K562 (cell line): Measurements from ENCODE around the gene RPTOR. TPM values are rescaled to one million over a fixed set of nuclear protein-coding genes. Genes with fewer than 3 reads are reported as not detected.

Experiments
- ATAC-seq: fragments of 200-7000 bp; cut with Tn5 transposase; 3 replicates; pipeline ENCODE4 v1.9.1; 2020; ENCODE audit warnings: moderate library complexity
- BruUV-seq: library from RNA; stranded (reverse); fragments of 400-500 nt; replicated peaks from 2 replicates; lab custom pipeline; 2021; lab: Mats Ljungman, UMichigan
- CTCF ChIA-PET: fragments of 300-600 bp; formaldehyde crosslinking; extraction: SDS; loops from one replicate; lab custom pipeline; 2021; ENCODE audit warnings: low intra/inter-chr PET ratio; lab: Yijun Ruan, JAX
- POLR2A ChIA-PET: fragments of 300-600, 350-650 bp; sonication (Branson Sonifier 250); formaldehyde crosslinking; extraction: SDS; loops from one replicate; lab custom pipeline; 2021; ENCODE audit warnings: antibody characterized with exemption, inconsistent platforms; lab: Yijun Ruan, JAX
- DNase-seq, 4 experiments: peaks; one replicate each; pipeline versions ENCODE4 v3.0.0 to v3.0.0-alpha.2; 2011 to 2018; ENCODE audit warnings: low spot score in 3 of 4, mixed read lengths in 3 of 4; ENCODE audit errors: extremely low read depth in 1 of 4
- FAIRE-seq: peaks from 2 replicates; lab custom pipeline; 2011; peaks lifted over from hg19 to GRCh38; lab: Jason Lieb, UNC
- H2AFZ ChIP-seq: 2 replicates; pipeline ENCODE4 v1.6.0; 2011; ENCODE audit warnings: low read depth, low read length, control low read depth, inconsistent platforms
- H3K27ac ChIP-seq: fragments of 200-600 bp; 3 replicates; pipeline ENCODE4 v1.8.0; 2011; ENCODE audit warnings: low read depth, mild to moderate bottlenecking, control low read depth, inconsistent platforms, low read length, moderate library complexity, mixed read lengths; ENCODE audit errors: extremely low read depth
- H3K27me3 ChIP-seq, 2 experiments: fragments of 300-600 bp in 1 of 2; 2 replicates in 1 of 2; 3 replicates in 1 of 2; pipeline versions ENCODE4 v1.6.0 to v1.8.0; 2011; ENCODE audit warnings: inconsistent platforms in 2 of 2, low read length in 2 of 2, mild to moderate bottlenecking in 1 of 2, mixed read lengths in 1 of 2, moderate library complexity in 1 of 2; ENCODE audit not compliant: control insufficient read depth in 2 of 2, insufficient read depth in 2 of 2
- H3K36me3 ChIP-seq: fragments of 300-600 bp; 3 replicates; pipeline ENCODE4 v1.8.0; 2011; ENCODE audit warnings: mild to moderate bottlenecking, low read length, inconsistent platforms; ENCODE audit not compliant: control insufficient read depth, insufficient read depth
- H3K4me1 ChIP-seq, 2 experiments: fragments of 200-600 bp in 1 of 2; replicated peaks in 1 of 2; 2 replicates in 1 of 2; 3 replicates in 1 of 2; pipeline versions ENCODE4 v1.5.1 to v1.8.0; 2011; ENCODE audit warnings: inconsistent platforms in 2 of 2, low read length in 2 of 2, mild to moderate bottlenecking in 1 of 2, mixed read lengths in 1 of 2, moderate library complexity in 1 of 2; ENCODE audit not compliant: control insufficient read depth in 2 of 2, insufficient read depth in 2 of 2
- H3K4me2 ChIP-seq: 2 replicates; pipeline ENCODE4 v1.6.1; 2011; ENCODE audit warnings: low read length, control low read depth, inconsistent platforms, mixed read lengths; ENCODE audit not compliant: insufficient read depth
- H3K4me3 ChIP-seq: fragments of 200-600 bp; sonication (generic), shearing (Covaris generic); 2 replicates; pipeline ENCODE4 v1.5.1; 2016; ENCODE audit warnings: control low read depth, inconsistent platforms
- H3K79me2 ChIP-seq: fragments of 200-600 bp; 3 replicates; pipeline ENCODE4 v1.8.0; 2011; ENCODE audit warnings: low read length, inconsistent platforms; ENCODE audit not compliant: control insufficient read depth, insufficient read depth
- H3K9ac ChIP-seq, 2 experiments: 2 replicates each; pipeline versions ENCODE4 v1.6.0 to v1.6.1; 2011; ENCODE audit warnings: low read depth in 2 of 2, low read length in 2 of 2, control low read depth in 1 of 2, inconsistent platforms in 1 of 2, mild to moderate bottlenecking in 1 of 2, mixed read lengths in 1 of 2; ENCODE audit not compliant: insufficient read depth in 1 of 2
- H3K9me1 ChIP-seq: one replicate; pipeline ENCODE4 v1.6.0; 2011; ENCODE audit warnings: inconsistent platforms, mild to moderate bottlenecking, low read length, moderate library complexity; ENCODE audit not compliant: control insufficient read depth, insufficient read depth
- H3K9me3 ChIP-seq: replicated peaks from 2 replicates; pipeline ENCODE4 v1.5.1; 2011; ENCODE audit warnings: low read depth, low read length, inconsistent platforms; ENCODE audit not compliant: control insufficient read depth, insufficient read depth
- H4K20me1 ChIP-seq: replicated peaks from 2 replicates; pipeline ENCODE4 v1.6.1; 2011; ENCODE audit warnings: low read length, inconsistent platforms, mixed read lengths; ENCODE audit not compliant: control insufficient read depth, insufficient read depth
- CREB1 ChIP-seq, 2 experiments: sonication (generic) in 1 of 2; formaldehyde crosslinking in 1 of 2; IDR thresholded peaks; 2 replicates each; pipeline versions ENCODE4 v1.6.1 to v1.8.0; 2012 to 2022; ENCODE audit warnings: inconsistent platforms in 1 of 2, mild to moderate bottlenecking in 1 of 2, missing genetic modification reagents in 1 of 2, moderate library complexity in 1 of 2
- CXXC5 ChIP-seq: fragments of 250-450 bp; sonication (Bioruptor Pico); IDR thresholded peaks from 2 replicates; pipeline ENCODE4 v1.8.0; 2022; ENCODE audit warnings: inconsistent platforms, mild to moderate bottlenecking, moderate library complexity
- EHMT2 ChIP-seq: fragments of 450-650 bp; IDR thresholded peaks from 2 replicates; pipeline ENCODE4 v1.6.1; 2018; ENCODE audit warnings: antibody characterized with exemption
- FOSL1 ChIP-seq: fragments of 200-800 bp; sonication (Bioruptor generic); conservative IDR thresholded peaks from 2 replicates; pipeline ENCODE4 v1.6.1; 2016; ENCODE audit warnings: missing genetic modification characterization, missing compliant biosample characterization
- FOXK2 ChIP-seq, 2 experiments: fragments of 450-650 bp; IDR thresholded peaks in 1 of 2; conservative IDR thresholded peaks in 1 of 2; 2 replicates each; pipeline ENCODE4 v1.6.1; 2016; ENCODE audit warnings: low read depth in 2 of 2, mild to moderate bottlenecking in 1 of 2
- KHSRP ChIP-seq: fragments of 450-650 bp; IDR thresholded peaks from 2 replicates; pipeline ENCODE4 v1.6.1; 2017
- SMAD3 ChIP-seq: fragments of 450-650 bp; formaldehyde crosslinking; conservative IDR thresholded peaks from 2 replicates; pipeline ENCODE4 v1.4.0; 2020; ENCODE audit warnings: mild to moderate bottlenecking
- SMC3 ChIP-seq: conservative IDR thresholded peaks from 2 replicates; pipeline ENCODE4 v1.6.1; 2011; ENCODE audit warnings: low read depth, low read length, improper control_type of control experiment; ENCODE audit not compliant: insufficient read depth
- ZFPM2 ChIP-seq: fragments of 250-450 bp; sonication (Bioruptor Pico); IDR thresholded peaks from 2 replicates; pipeline ENCODE4 v1.5.1; 2022; ENCODE audit warnings: mild to moderate bottlenecking
- ZNF140 ChIP-seq: fragments of 250-450 bp; sonication (Bioruptor Pico); IDR thresholded peaks from 2 replicates; pipeline ENCODE4 v1.8.0; 2021; ENCODE audit warnings: moderate library complexity, mild to moderate bottlenecking, inconsistent platforms
- ZNF197 ChIP-seq: fragments of 200-800 bp; sonication (Bioruptor generic); IDR thresholded peaks from 2 replicates; pipeline ENCODE4 v1.6.1; 2016; ENCODE audit warnings: low read depth, missing genetic modification characterization, missing compliant biosample characterization
- ZNF696 ChIP-seq: fragments of 250-450 bp; sonication (Bioruptor Pico); conservative IDR thresholded peaks from 2 replicates; pipeline ENCODE4 v1.4.0; 2020; ENCODE audit warnings: mild to moderate bottlenecking, moderate library complexity
- ZNF778 ChIP-seq: fragments of 450-650 bp; formaldehyde crosslinking; IDR thresholded peaks from 2 replicates; pipeline ENCODE4 v1.4.0; 2020; ENCODE audit warnings: mild to moderate bottlenecking, moderate library complexity
- WGBS: fragments of 100-300 bp; shearing (Covaris generic); methylation state at CpG from one replicate; pipeline ENCODE4 v1.1.6; 2016; ENCODE audit warnings: low coverage, mixed read lengths; ENCODE audit not compliant: insufficient coverage; ENCODE audit errors: missing lambda C conversion rate; 5-methylcytosine and 5-hydroxymethylcytosine counted together
- in situ Hi-C: fragments of 300-500 bp; cut with MboI; formaldehyde crosslinking; loops from 4 replicates; pipeline ENCODE4 v1.15.0; 2018; ENCODE audit warnings: inconsistent platforms, mixed read lengths
- intact Hi-C: fragments of 100-400 bp; cut with micrococcal nuclease; formaldehyde crosslinking; loops from 2 replicates; pipeline ENCODE4 v1.14.2; 2022
- polyA plus RNA-seq, 8 experiments: library from polyadenylated mRNA; depleted of rRNA in 4 of 8; stranded (reverse) in 5 of 8; unstranded in 3 of 8; fragments of >200 nt; fragmentation: Nextera tagmentation in 2 of 8; fragmentation: Illumina TruSeq in 1 of 8; extraction: Ambion mirVana in 2 of 8; extraction: Trizol in 1 of 8; gene quantifications; 2 replicates each; pipeline versions ENCODE4 v1.2.1 to v1.2.3, GENCODE V29; 2011 to 2014; ENCODE audit warnings: inconsistent platforms in 1 of 8, missing spikeins in 1 of 8
- total RNA-seq, 7 experiments: library from RNA; depleted of rRNA in 6 of 7; stranded (reverse); fragments of >200 nt in 6 of 7; fragmentation: Illumina TruSeq in 2 of 7; extraction: Trizol in 2 of 7; gene quantifications; 2 replicates each; pipeline versions ENCODE4 v1.2.1 to v1.2.3, GENCODE V29; 2011 to 2021; ENCODE audit warnings: low replicate concordance in 1 of 7
- TF ChIP-seq, protein P1 (sequence below): sonication (generic); formaldehyde crosslinking; IDR thresholded peaks from 2 replicates; pipeline ENCODE4 v1.8.1; 2023; ENCODE audit warnings: mild to moderate bottlenecking, missing genetic modification reagents, moderate library complexity
- TF ChIP-seq, protein P2 (sequence below): IDR thresholded peaks from 2 replicates; pipeline ENCODE4 v1.6.1; 2016; ENCODE audit warnings: missing genetic modification characterization, missing compliant biosample characterization
- TF ChIP-seq, protein P3 (sequence below): fragments of 250-450 bp; sonication (Bioruptor Pico); IDR thresholded peaks from 2 replicates; pipeline ENCODE4 v1.5.1; 2021; ENCODE audit warnings: mild to moderate bottlenecking
- TF ChIP-seq, protein P4 (sequence below): fragments of 450-650 bp; formaldehyde crosslinking; conservative IDR thresholded peaks from 2 replicates; pipeline ENCODE4 v1.4.0; 2022; ENCODE audit warnings: mild to moderate bottlenecking, missing genetic modification characterization

The RPTOR gene
- total and polyA plus RNA-seq, 9 of the 15 experiments (the other 6 are each of a cell fraction or from before 2014, with no cell fraction given): 0.24 to 54.1 (median 10.2) TPM

DNA sequence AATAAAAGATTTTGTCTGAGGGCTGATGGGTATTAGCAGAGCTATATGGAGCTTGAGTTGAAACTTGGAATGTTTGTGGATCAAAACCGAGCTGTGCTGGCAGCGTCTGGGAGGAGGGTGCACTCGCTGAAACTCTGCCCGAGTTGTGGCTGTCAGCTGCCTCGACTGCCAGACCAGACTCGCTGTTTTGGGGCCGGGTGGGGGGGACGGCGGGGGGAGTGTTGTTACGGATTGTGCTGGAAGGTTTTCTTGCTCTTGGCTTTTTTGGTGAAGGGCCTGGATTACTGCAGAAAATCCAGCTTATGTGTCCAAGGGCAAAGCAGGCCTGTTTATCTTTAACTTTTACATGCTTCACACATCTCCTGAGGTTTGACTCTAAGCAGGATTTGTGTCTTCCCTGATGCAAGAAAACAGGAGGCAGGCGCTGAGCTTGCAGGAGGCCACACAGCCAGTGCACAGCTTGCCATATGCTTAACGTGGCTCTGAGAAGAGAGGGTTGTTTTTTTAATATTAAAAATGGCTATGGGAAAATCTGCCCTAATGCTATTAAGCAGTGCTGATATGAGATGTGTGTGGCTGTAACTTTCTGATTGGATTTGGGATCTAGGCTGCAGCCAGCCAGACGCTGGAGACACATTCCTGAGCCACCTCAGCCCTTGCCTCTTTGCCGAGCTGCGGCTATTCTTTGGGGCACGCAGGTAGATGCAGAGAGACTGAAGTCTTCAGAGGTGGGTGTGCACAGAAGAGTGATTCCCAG, 20.5 kb upstream of the RPTOR start:
- H3K4me2 ChIP-seq: no peak overlapping the region
- CTCF ChIA-PET: no interaction called here
- ATAC-seq (no peak), FAIRE-seq (no peak), DNase-seq (no peak)
- H3K36me3 ChIP-seq: no peaks in the 10 kb centered on the region
- no peaks in the 10 kb centered on the region for H3K9me1 ChIP-seq
- H3K27ac ChIP-seq: no peak overlapping the region
- POLR2A ChIA-PET: interaction anchor here (0.6 to 0.9 kb wide), 3 partner anchors 12 to 97 kb away, joined by 3 read pairs; no protein-coding TSS in a partner anchor
- in situ Hi-C loops: no loop called here
- H2AFZ ChIP-seq: no peak overlapping the region
- WGBS: 3% methylated on average over 16 of the region's 16 CpGs
- H3K9ac ChIP-seq: no peak overlapping the region
- H3K27me3 ChIP-seq: peaks cover 67 to 90% of the 10 kb centered on the region in 2 experiments
- TF ChIP-seq ZNF778 (CRISPR knock-in tag): no peak
- TF ChIP-seq KHSRP: no peak
- TF ChIP-seq, protein P1, sequence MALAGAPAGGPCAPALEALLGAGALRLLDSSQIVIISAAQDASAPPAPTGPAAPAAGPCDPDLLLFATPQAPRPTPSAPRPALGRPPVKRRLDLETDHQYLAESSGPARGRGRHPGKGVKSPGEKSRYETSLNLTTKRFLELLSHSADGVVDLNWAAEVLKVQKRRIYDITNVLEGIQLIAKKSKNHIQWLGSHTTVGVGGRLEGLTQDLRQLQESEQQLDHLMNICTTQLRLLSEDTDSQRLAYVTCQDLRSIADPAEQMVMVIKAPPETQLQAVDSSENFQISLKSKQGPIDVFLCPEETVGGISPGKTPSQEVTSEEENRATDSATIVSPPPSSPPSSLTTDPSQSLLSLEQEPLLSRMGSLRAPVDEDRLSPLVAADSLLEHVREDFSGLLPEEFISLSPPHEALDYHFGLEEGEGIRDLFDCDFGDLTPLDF (CRISPR knock-in tag): no peak
- no peak for TF ChIP-seq ZNF197 (CRISPR knock-in tag)
- no peak for TF ChIP-seq SMC3
- TF ChIP-seq, protein P2, sequence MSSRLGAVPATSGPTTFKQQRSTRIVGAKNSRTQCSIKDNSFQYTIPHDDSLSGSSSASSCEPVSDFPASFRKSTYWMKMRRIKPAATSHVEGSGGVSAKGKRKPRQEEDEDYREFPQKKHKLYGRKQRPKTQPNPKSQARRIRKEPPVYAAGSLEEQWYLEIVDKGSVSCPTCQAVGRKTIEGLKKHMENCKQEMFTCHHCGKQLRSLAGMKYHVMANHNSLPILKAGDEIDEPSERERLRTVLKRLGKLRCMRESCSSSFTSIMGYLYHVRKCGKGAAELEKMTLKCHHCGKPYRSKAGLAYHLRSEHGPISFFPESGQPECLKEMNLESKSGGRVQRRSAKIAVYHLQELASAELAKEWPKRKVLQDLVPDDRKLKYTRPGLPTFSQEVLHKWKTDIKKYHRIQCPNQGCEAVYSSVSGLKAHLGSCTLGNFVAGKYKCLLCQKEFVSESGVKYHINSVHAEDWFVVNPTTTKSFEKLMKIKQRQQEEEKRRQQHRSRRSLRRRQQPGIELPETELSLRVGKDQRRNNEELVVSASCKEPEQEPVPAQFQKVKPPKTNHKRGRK (tag): no peak
- TF ChIP-seq, protein P3, sequence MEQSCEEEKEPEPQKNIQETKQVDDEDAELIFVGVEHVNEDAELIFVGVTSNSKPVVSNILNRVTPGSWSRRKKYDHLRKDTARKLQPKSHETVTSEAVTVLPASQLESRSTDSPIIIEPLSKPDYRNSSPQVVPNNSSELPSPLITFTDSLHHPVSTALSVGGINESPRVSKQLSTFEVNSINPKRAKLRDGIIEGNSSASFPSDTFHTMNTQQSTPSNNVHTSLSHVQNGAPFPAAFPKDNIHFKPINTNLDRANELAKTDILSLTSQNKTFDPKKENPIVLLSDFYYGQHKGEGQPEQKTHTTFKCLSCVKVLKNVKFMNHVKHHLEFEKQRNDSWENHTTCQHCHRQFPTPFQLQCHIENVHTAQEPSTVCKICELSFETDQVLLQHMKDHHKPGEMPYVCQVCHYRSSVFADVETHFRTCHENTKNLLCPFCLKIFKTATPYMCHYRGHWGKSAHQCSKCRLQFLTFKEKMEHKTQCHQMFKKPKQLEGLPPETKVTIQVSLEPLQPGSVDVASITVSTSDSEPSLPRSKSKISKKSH (CRISPR knock-in tag): no peak
- TF ChIP-seq EHMT2: no peak
- TF ChIP-seq CREB1 (IDR thresholded peaks at IDR 0.05): no peak
- no peak for TF ChIP-seq CREB1 (CRISPR knock-in tag; IDR thresholded peaks at IDR 0.05)
- TF ChIP-seq CXXC5 (CRISPR knock-in tag): no peak
- no peak for TF ChIP-seq ZNF140 (CRISPR knock-in tag)
- TF ChIP-seq FOXK2 (conservative IDR thresholded peaks at IDR 0.05 in 1 of 2, IDR thresholded peaks at IDR 0.05 in 1 of 2; ENCODE audit: low read depth in 2 of 2): no peak
- no peak for TF ChIP-seq SMAD3 (CRISPR knock-in tag)
- TF ChIP-seq ZFPM2 (CRISPR knock-in tag): no peak
- TF ChIP-seq, protein P4, sequence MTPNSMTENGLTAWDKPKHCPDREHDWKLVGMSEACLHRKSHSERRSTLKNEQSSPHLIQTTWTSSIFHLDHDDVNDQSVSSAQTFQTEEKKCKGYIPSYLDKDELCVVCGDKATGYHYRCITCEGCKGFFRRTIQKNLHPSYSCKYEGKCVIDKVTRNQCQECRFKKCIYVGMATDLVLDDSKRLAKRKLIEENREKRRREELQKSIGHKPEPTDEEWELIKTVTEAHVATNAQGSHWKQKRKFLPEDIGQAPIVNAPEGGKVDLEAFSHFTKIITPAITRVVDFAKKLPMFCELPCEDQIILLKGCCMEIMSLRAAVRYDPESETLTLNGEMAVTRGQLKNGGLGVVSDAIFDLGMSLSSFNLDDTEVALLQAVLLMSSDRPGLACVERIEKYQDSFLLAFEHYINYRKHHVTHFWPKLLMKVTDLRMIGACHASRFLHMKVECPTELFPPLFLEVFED: no peak
- no peak for TF ChIP-seq FOSL1 (tag)
- no peak for TF ChIP-seq ZNF696 (CRISPR knock-in tag)
- peaks cover 5% of the 10 kb centered on the region; the same call in 1 of the 2 replicates for H4K20me1 ChIP-seq
- intact Hi-C loops: no loop called here
- BruUV-seq: no TSS peak
- H3K4me3 ChIP-seq: no peak overlapping the region
- no peaks in the 10 kb centered on the region for H3K79me2 ChIP-seq
- 0 out of 5 replicates have a peak, but pooled peaks cover 0 to 3% of the 10 kb centered on the region in 2 experiments for H3K4me1 ChIP-seq
- peaks cover 4% of the 10 kb centered on the region; the same call in 1 of the 2 replicates for H3K9me3 ChIP-seq
